ENCODE results near the gene PDLIM5. TPM values are rescaled to one million over a fixed set of nuclear protein-coding genes. Genes with fewer than 3 reads are reported as not detected.

PDLIM5 gene
- total and polyA plus RNA-seq, 2 of the 8 experiments (the other 6 are each of a cell fraction or from before 2014, with no cell fraction given) = 37.3 to 62.1 TPM

GRCh38 chr4:94598758-94599157 is 147.0 kb downstream of the PDLIM5 start (continued):
- TF ChIP-seq CHD7 (IDR thresholded peaks at IDR 0.05; ENCODE audit: insufficient replicate concordance, low read length) (no peak), RFX5 (IDR thresholded peaks at IDR 0.05; ENCODE audit: borderline replicate concordance, low read depth, low read length) (no peak), JUND (IDR thresholded peaks at IDR 0.05; ENCODE audit: low read length) (no peak), POU5F1 (IDR thresholded peaks at IDR 0.05; ENCODE audit: low read depth, low read length) (no peak), MAX (IDR thresholded peaks at IDR 0.05) (no peak), SP4 (IDR thresholded peaks at IDR 0.05; ENCODE audit: low read length) (no peak)

Data from H1 (cell line).